HG03196 (cell line): ENCODE data around the gene TBCB.
"Not testable (repeated sequence)": the region's sequence is repeated elsewhere in the genome, so short reads cannot be mapped to it uniquely, and the experiment has no call there.

Experiments
- ATAC-seq: cut with Tn5 transposase; IDR thresholded peaks from one replicate; pipeline ENCODE4 v1.9.1; 2021; ENCODE audit not compliant: unreplicated experiment

Gene TBCB

GRCh38 chr19:36134867-36135266, 19.6 kb downstream of the TBCB start:
- ATAC-seq: not testable (repeated sequence)

DNA sequence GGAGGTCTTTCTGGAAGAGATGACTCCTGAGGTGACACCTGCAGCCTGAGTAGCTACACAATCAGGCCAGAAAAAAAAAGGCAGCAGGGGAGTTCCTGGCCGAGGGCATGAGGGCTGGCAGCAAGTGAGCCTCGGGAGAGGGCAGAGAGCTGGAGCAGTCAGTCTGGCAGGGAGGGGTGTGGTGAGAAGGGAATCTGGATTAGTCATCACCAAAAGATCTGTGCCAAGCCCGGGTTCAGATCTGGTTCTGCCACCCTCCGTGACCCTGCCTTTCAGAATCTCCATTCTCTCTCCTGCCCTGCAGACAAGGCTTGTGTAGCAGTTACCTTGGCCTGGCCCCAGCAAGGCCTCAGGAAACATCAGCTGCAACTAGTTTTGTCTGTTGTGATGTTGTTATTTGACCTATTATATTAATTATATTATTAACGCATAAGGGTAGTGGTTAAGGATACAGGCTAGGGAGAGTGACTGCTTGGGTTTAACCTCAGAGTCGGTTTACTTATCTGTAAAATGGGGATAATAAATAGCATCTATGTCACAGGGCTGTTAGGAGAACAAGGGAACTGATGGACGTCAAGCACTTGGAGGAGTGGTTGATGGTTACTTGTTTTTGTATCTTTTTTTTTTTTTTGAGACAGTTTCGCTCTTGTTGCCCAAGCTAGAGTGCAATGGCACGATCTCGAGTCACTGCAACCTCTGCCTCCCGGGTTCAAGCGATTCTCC, 21.9 kb downstream of the TBCB start:
- no peak for ATAC-seq

DNA sequence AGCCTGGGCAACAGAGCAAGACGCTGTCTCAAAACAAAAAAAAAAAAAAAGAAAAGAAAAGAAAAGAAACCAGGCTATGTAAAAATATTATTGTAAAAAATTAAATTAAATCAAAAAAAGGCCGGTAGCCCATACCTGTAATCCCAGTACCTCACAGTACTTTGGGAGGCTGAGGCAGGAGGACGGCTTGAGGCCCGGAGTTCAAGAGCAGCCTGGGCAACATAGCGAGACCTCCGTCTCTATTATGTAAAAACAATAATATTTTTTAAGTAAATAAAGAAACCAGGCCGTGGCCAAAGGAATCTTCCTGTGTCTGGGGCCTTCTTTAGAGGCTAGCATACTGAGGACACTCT, 23.8 kb downstream of the TBCB start:
- ATAC-seq: no peak

DNA sequence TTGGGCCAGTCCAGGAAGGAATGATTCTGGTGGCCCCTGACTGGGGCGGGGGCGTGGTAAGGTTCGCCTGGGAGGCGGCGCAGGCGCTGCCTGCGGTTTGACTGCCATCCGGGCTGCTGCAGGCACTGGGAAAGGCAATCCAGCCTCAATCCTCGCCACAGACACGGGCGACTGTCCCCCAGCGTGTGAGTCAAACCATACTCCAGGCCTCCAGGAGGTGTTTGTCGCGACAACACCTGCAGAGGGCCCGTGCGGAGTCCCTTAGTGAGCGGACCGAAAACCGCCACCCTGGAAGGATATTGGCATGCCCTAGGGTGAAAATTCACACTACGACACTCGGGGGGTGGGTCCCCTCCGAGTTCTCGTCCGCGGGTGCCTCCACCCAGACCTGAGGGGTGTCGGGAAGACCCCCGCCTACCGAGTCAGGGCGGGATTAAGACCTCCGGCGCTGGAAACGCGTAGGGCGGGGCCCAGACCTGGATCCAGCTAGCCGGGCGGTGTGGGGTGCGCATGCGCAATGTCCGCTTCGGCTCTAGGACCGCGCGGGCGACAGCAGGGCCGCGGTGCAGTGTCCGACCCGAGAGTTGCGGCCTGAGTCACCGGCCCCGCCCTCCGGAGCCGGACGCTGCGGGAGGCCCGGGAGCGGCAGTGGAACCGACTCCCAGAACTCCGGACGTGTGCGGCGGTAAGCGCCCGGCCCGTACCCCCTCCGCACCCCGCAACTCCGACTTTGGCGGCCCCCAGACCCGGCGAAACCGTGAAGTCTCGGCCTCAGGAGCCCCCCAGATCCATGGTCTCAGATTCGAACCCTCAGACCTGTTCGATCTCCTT, 24.4 kb downstream of the TBCB start, which contains the start of gene CAPNS1:
Gene CAPNS1, plus strand, starts transcription at position 594 of the 831 bp plus-strand sequence. CDS start 946 bp downstream, outside the sequence.
- peak; percentile 71 for ATAC-seq

DNA sequence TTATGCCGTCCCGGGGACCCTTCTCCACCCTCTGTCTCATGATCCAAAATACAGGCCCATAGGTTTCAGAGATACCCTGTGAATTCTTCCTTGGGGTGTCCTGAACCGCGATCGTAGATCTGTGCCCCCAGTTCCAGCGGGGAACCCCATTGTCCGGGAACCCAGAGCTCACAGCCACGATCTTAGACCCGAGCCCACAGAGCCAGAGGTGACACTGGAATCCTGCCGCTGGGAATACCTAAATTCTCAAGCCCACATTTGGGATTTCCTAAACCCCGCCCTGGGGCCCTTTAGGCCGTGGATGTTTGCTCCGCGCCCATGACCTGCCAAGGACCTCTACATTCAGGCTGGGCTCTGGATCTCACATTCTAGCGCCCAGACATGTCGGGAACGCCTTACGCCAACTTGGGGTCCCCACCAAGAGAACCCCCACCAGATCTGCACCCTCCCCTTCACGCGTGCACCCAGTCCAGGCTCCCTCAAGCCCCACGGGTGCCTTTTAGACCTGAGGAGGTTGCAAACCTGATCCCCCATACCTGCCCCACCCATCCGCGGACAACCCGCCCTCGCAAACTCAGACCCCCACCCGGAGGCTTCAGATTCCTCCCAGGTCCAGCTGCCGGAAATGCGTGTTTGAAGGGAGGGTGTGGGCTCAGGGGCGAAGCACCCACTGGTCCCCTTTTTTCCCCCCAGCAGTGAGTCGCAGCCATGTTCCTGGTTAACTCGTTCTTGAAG, 25.2 kb downstream of the TBCB start:
- ATAC-seq: no peak

DNA sequence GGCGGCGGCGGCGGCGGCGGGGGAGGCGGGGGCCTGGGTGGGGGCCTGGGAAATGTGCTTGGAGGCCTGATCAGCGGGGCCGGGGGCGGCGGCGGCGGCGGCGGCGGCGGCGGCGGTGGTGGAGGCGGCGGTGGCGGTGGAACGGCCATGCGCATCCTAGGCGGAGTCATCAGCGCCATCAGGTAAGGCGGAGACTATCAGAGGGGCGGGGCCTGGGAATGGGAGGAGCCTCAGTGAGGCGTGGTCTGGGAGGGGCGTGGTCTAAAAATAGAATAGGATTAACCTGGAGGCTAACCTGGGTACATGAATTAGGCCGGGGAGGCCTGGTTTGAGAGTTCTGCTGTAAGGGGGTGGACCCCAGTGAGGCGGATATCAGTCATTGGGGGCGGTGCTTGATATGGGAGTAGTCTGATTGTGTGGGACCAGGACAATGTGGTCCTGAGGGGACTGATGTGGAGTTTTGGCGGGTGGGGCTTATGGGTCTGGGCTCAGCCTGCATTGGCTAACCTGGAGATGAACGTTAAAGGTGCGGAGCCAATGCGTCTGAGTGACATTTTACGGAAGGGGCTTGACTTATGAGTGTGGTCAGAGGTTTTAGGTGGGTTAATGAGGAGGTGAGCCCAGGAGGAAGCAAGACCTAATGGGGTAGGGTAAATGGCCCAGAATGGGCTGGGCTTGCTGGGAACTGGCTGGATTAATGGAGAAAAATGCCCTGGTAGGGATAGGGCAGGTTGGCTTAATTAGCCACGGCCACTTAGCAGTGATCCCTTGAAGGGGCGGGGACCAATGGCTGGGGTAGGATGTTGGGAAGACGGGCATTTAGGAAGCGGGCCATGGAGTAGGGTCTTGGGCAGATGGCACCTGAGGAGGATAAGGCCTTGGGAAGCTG, 26.0 kb downstream of the TBCB start:
- ATAC-seq: no peak

DNA sequence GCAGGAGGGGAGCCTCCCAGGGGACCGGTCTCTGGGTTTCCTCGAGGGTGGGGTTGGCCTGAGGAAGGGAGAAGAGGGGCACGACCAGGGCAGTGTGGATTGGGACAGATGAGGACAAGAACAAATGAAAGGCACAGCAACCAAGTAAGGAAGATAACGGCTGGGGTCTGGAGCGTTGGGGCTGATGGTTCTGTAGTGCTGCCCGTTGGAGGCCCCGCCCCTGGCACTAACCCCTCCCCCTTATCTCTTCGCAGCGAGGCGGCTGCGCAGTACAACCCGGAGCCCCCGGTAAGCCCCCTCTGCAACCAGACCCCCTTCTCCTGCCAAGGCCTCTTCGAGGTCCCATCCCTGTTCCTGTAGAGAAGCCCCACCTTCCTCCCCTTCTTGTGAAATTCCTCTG, 26.8 kb downstream of the TBCB start:
- ATAC-seq: no peak

DNA sequence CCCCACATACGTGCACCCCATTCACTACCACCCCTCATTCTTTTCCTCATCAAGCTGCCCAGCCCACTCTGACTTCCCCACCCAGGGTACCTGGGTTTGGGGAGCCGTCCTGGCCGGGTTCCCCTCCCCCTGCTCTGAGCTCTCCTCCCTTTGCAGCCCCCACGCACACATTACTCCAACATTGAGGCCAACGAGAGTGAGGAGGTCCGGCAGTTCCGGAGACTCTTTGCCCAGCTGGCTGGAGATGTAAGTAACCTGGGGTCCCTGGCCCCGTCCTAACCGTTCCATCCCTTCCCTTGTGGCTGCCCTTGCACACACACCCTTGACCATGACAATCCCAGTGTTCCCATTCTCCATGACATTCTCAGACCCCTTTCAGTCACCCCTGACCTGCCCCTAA, 27.2 kb downstream of the TBCB start:
- no peak for ATAC-seq

- ATAC-seq: no peak
Measured at GRCh38 chr19:36144624-36145023, 29.4 kb downstream of the TBCB start.

- ATAC-seq: no peak
Measured at GRCh38 chr19:36149673-36150406, 34.6 kb downstream of the TBCB start.

DNA sequence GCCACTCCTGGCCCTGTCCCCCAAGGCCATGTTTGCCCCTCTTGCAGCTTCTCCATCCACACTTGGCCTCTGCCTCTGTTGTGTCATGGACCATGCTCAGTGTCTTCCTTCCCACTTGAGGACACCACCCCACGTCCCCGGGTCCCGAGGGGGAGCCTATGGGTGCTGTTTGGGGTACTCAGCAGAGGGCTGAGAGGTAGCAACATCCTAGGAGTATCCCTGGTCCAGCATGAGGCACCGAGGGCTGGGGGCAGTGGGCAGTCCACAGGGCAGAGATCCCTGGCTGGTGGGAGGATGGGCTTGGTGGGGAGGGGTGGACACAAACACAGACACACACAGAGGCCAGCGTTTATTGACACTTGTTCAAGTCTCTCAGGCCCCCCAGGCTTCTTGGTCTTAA, 35.3 kb downstream of the TBCB start:
- no peak for ATAC-seq

- ATAC-seq: no peak
Measured at GRCh38 chr19:36151144-36152018, 36.1 kb downstream of the TBCB start.

DNA sequence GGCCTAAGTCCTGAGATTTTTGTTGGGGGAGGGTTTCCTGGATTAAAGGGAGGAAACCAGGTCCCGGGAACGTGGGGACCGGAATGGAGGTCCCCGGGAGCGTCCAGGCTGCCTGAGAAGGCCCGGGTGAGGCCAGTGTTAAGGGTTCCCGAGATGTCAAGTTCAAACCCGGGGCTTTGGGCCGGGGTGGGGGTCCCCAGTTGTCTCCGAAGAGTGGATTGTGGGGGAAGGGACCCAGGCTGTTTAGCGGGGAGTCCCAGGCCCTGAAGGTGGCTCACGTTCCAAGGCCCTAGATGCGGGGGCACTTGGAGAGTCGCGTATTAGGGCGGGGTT, 36.7 kb downstream of the TBCB start:
- ATAC-seq: no peak

DNA sequence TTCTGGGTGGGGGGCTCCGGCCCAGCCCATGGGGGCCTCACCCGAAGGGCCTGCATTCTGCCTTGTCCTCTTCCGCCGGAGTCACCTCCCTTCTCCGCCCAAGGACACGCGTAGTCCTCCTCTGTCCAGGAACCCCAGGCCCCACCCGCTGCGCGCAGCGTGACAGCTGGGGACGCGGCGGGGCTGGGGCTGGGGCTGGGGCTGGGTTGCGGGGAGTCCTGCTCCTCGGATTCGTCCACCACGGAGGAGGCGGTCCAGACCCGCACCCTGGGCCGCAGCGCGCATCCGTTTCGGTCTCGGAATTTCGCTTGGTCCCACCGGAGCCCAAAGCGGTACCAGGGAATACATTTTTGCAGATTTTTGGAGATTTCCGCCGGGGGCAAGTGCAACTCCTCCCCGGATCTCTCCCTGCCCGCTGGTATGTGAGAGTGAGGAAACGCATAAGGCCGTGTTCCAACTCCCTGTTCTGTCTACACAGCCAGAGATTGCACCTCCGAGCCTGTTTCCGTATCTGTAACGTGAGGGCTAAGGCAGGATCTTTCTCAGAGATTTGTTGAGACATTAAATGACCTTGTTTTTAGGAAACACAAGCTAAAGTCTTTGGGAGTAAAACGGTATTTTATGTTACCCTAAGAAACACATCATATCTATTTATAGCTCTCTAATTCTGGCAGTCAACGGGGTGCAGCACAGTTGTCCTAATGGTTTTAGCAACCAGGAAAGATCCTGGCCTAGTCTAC, 37.3 kb downstream of the TBCB start, which contains the start of gene COX7A1:
Gene COX7A1, minus strand, starts transcription at position 96 of the 740 bp plus-strand sequence. Its CDS starts 40 bp downstream, at position 56.
- ATAC-seq: no peak

DNA sequence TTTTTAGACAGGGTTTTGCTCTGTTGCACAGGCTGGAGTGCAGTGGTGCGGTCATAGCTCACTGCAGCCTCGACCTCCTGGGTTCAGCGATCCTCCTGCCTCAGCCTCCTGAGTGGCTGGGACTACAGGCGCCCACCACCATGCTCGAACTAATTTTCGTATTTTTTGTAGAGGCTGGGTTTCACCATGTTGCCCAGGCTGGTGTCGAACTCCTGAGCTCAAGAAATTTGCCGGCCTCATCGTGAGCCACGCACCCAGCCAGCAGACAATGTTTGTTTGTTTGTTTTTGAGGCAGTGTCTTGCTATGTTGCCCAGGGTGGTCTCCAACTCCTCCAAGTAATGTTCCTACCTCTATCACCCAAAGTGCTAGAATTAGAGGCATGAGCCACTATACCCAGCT, 37.9 kb downstream of the TBCB start:
- ATAC-seq: no peak

GRCh38 chr19:36160821-36161596, 45.7 kb downstream of the TBCB start:
- ATAC-seq: no peak

DNA sequence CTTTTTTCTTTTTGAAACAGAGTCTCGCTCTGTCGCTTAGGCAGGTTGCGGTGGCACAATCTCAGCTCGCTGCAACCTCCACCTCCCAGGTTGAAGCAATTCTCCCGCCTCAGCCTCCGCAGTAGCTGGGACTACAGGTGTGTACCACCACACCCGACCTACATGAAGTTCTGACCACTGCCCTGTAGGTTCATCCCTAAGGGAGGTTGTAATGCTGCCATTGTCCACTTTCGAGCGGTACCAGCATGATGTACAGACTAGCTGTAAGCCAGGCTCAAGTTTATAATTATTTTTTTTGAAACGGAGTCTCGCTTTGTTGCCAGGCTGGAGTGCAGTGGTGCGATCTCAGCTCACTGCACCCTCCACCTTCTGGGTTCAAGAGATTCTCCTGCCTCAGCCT, 48.5 kb downstream of the TBCB start:
- no peak for ATAC-seq
